Activated CD8-positive, alpha-beta T cell treated with anti-CD3 and anti-CD28 coated beads for 36 hours (primary cell): ENCODE results near the gene HOXB1. TPM values are rescaled to one million over a fixed set of nuclear protein-coding genes. Genes with fewer than 3 reads are reported as not detected.

ENCODE experiments used
- ATAC-seq: fragments of 200-7000 bp; cut with Tn5 transposase; one replicate; pipeline ENCODE4 v1.10.0; 2021; ENCODE audit warnings: mild to moderate bottlenecking, moderate library complexity
- CTCF ChIA-PET: fragments of 350-600 bp; sonication (Branson Sonifier 250); formaldehyde crosslinking; loops from one replicate; lab custom pipeline; 2021; ENCODE audit warnings: antibody characterized with exemption; lab: Charles Lee
- POLR2A ChIA-PET: fragments of 350-600 bp; sonication (Branson Sonifier 250); formaldehyde crosslinking; loops from one replicate; lab custom pipeline; 2021; ENCODE audit warnings: antibody characterized with exemption; lab: Charles Lee
- DNase-seq: peaks from one replicate; pipeline ENCODE4 v3.0.0-alpha.2; 2020
- H3K27ac Mint-ChIP-seq: one replicate; pipeline ENCODE4 v1.8.0; 2021; ENCODE audit warnings: mild to moderate bottlenecking, mixed read lengths
- H3K27me3 Mint-ChIP-seq: one replicate; pipeline ENCODE4 v1.8.0; 2021; ENCODE audit warnings: mixed read lengths
- H3K36me3 Mint-ChIP-seq: one replicate; pipeline ENCODE4 v1.8.0; 2021; ENCODE audit warnings: low read depth, mixed read lengths
- H3K4me1 Mint-ChIP-seq: one replicate; pipeline ENCODE4 v1.8.0; 2021; ENCODE audit warnings: low read depth, mixed read lengths
- H3K4me3 Mint-ChIP-seq: one replicate; pipeline ENCODE4 v1.8.0; 2021; ENCODE audit warnings: mild to moderate bottlenecking, moderate library complexity, mixed read lengths
- H3K9me3 Mint-ChIP-seq: one replicate; pipeline ENCODE4 v1.8.0; 2021; ENCODE audit warnings: mixed read lengths
- CTCF ChIP-seq: fragments of 200-600 bp; IDR thresholded peaks from one replicate; pipeline ENCODE4 v1.8.0; 2022; ENCODE audit warnings: antibody characterized with exemption, mild to moderate bottlenecking
- intact Hi-C: fragments of 100-400 bp; cut with micrococcal nuclease; formaldehyde crosslinking; loops from one replicate; pipeline ENCODE4 v1.10.0; 2022
- total RNA-seq, 2 experiments: library from RNA; stranded (reverse); gene quantifications; one replicate each; pipeline ENCODE4 v1.2.3, GENCODE V29; 2021

The HOXB1 gene
- total RNA-seq, 2 experiments from 2014 or later = not detected

- intact Hi-C loops = no loop called here
- Mint-ChIP-seq H3K9me3 (no peaks in the 10 kb centered on the region), H3K4me1 (peaks cover 14% of the 10 kb centered on the region), H3K4me3 (peak overlapping the region; percentile 32), H3K36me3 (no peaks in the 10 kb centered on the region), H3K27ac (no peak overlapping the region), H3K27me3 (peaks cover 27% of the 10 kb centered on the region)
- POLR2A ChIA-PET = interaction anchor here (1.0 to 1.9 kb wide), 4 partner anchors 17 to 96 kb away, joined by 3 to 5 read pairs (median 4); no protein-coding TSS in a partner anchor
- peak; percentile 16 for DNase-seq
- CTCF ChIA-PET = interaction anchor here (0.7 to 2.9 kb wide), 29 partner anchors 9 to 183 kb away, joined by 3 to 29 read pairs (median 5); partner anchors contain the start of genes HOXB3 and HOXB5
- peak; percentile 62 for ATAC-seq
- TF ChIP-seq CTCF = no peak
Measured at GRCh38 chr17:48491527-48492273, 39.1 kb downstream of the HOXB1 start.

- ChIA-PET CTCF (interaction anchor here (1.4 kb wide), 1 partner anchor 139 kb away, joined by 4 read pairs; no protein-coding TSS in a partner anchor), POLR2A (no interaction called here)
- intact Hi-C loops = no loop called here
- no peak overlapping the region for H3K27ac Mint-ChIP-seq
- no peak for DNase-seq
- no peaks in the 10 kb centered on the region for H3K36me3 Mint-ChIP-seq
- no peak for TF ChIP-seq CTCF
- peaks cover 24% of the 10 kb centered on the region for H3K27me3 Mint-ChIP-seq
- H3K4me3 Mint-ChIP-seq = no peak overlapping the region
- ATAC-seq = no peak
- H3K4me1 Mint-ChIP-seq = peaks cover 14% of the 10 kb centered on the region
- H3K9me3 Mint-ChIP-seq = no peaks in the 10 kb centered on the region
Measured at GRCh38 chr17:48490451-48490892, 40.3 kb downstream of the HOXB1 start.

- intact Hi-C loops = no loop called here
- ATAC-seq (no peak), DNase-seq (no peak)
- H3K9me3 Mint-ChIP-seq = no peaks in the 10 kb centered on the region
- ChIA-PET CTCF (interaction anchor here (1.0 to 2.0 kb wide), 3 partner anchors 103 to 139 kb away, joined by 3 to 7 read pairs (median 4); partner anchors contain the start of gene HOXB5), POLR2A (interaction anchor here (1.2 kb wide), 1 partner anchor 157 kb away, joined by 3 read pairs; no protein-coding TSS in a partner anchor)
- no peak overlapping the region for H3K4me3 Mint-ChIP-seq
- no peaks in the 10 kb centered on the region for H3K36me3 Mint-ChIP-seq
- no peak for TF ChIP-seq CTCF
- H3K27ac Mint-ChIP-seq = no peak overlapping the region
- H3K4me1 Mint-ChIP-seq = peaks cover 15% of the 10 kb centered on the region
- peaks cover 24% of the 10 kb centered on the region for H3K27me3 Mint-ChIP-seq
Measured at GRCh38 chr17:48489781-48490180, 41.0 kb downstream of the HOXB1 start.

- no peak for TF ChIP-seq CTCF
- ChIA-PET POLR2A (interaction anchor here (1.2 kb wide), 1 partner anchor 156 kb away, joined by 3 read pairs; no protein-coding TSS in a partner anchor), CTCF (interaction anchor here (1.0 to 2.0 kb wide), 3 partner anchors 10 to 136 kb away, joined by 3 to 7 read pairs (median 5); partner anchors contain the start of gene HOXB5)
- intact Hi-C loops = no loop called here
- Mint-ChIP-seq H3K27ac (no peak overlapping the region), H3K4me1 (peaks cover 19% of the 10 kb centered on the region), H3K36me3 (no peaks in the 10 kb centered on the region), H3K9me3 (no peaks in the 10 kb centered on the region), H3K27me3 (peaks cover 24% of the 10 kb centered on the region), H3K4me3 (no peak overlapping the region)
- no peak for ATAC-seq
- no peak for DNase-seq
Measured at GRCh38 chr17:48488548-48489106, 42.2 kb downstream of the HOXB1 start.
